ENCODE data around the gene SLC13A4.

SLC13A4 gene

DNA sequence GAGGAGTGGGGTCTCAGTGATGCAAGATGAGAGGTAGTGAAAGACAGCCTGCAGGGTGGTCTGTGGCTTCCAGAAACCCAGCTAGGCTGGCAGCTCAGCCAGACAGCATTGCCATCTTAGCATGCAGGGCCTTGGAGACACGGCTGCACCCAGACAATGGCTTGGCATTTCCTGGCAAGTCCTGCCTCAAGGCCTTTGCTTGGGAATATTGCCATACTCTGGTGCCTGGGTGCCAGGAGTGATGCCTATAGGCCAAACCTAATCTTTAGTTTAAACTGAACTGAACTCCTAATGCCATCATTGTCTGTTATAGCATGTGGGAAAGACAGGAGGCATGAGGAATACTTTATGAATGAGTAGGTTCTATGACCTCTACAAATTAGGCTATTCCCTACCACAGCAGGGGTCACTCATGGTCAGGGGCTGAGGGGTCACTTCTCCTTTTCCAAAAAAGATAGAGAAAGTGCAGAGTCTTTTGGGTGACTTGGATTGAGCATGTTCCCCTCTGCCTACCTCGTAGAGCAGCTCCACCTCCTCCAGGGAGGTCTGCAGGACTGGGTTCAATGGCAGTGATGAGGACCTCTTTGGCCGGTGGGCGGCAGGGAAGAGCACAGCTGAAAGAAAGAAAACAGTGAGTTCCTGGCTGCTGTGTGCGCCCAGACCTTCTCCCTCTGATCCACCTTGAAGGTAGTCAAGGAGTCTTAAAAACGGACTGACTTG, 8.8 kb upstream of the SLC13A4 start:
- Histone ChIP-seq H3K27me3 (no peaks in the 10 kb centered on the region), H3K4me3 (ENCODE audit: low read depth, low read length) (no peak overlapping the region), H3K9me3 (no peaks in the 10 kb centered on the region), H3K4me1 (no peaks in the 10 kb centered on the region; the same call in 1 of the 2 replicates), H3K36me3 (no peaks in the 10 kb centered on the region)
- DNase-seq: no peak
- no peak for TF ChIP-seq CTCF (IDR thresholded peaks at IDR 0.05; ENCODE audit: low read depth, low read length)

DNA sequence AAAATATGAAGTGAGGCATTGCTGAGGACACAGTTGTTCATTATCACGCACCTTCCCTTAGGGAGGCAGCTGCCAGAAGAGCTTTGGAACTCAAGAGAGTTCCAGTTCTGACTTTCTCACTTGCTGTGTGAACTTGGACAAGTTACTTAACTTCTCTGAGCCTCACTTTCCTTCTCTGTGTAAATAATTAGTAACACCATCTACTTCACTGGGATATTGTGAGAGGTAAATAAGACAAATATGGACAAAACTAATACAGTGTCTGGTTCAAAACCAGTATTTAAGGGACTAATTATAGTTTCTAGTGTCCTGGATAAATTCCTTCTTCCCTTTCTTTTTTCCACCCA, 6.3 kb upstream of the SLC13A4 start:
- H3K4me3 ChIP-seq (ENCODE audit: low read depth, low read length): no peak overlapping the region
- no peak for TF ChIP-seq CTCF (IDR thresholded peaks at IDR 0.05; ENCODE audit: low read depth, low read length)
- no peak for DNase-seq
- no peaks in the 10 kb centered on the region for H3K36me3 ChIP-seq
- no peaks in the 10 kb centered on the region for H3K4me1 ChIP-seq
- H3K9me3 ChIP-seq: no peaks in the 10 kb centered on the region
- no peaks in the 10 kb centered on the region for H3K27me3 ChIP-seq

DNA sequence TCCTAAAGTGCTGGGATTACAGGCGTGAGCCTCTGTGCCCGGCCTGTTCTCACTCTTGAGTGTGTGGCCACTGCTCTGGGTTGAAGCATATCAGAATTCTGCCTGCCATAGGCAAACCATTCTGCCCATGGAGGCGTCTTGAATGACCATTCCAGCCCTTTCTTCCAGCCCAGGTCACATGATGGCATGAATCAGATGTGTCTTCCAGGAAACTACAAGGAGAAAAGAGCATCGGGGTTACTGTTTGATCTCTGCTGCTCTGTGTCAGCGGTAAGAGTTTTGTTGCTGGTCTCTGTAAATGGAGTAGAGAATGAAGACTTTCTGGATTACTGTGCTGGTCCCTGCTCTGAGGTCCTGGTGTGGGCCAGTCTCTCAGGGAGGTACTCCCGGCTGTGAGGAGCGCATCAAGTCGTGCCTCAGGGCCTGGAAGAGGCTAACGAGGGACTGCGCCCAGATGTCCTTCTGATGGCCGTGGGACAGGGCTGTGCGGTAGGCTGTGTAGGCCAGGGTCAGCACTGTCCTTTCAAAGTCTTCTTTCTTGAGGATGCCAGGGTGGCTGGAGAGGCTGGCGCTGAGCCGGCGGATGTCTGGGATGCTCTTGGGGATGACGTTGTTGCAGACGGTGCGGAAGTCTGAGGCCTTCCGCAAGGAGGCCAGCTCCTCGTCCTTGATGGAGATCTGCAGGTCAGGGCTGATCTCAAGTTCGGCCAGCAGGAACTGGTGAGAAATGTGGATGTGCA, 5.8 kb upstream of the SLC13A4 start:
- Histone ChIP-seq H3K27me3 (no peaks in the 10 kb centered on the region), H3K4me3 (ENCODE audit: low read depth, low read length) (no peak overlapping the region), H3K36me3 (no peaks in the 10 kb centered on the region), H3K4me1 (no peaks in the 10 kb centered on the region), H3K9me3 (no peaks in the 10 kb centered on the region)
- no peak for TF ChIP-seq CTCF (IDR thresholded peaks at IDR 0.05; ENCODE audit: low read depth, low read length)
- no peak for DNase-seq

GRCh38 chr7:135731131-135731530, 3.1 kb upstream of the SLC13A4 start:
- no peaks in the 10 kb centered on the region for H3K9me3 ChIP-seq
- DNase-seq: no peak

GRCh38 chr7:135729230-135729629, 1.2 kb upstream of the SLC13A4 start:
- H3K4me3 ChIP-seq (ENCODE audit: low read depth, low read length): no peak overlapping the region
- no peak for TF ChIP-seq CTCF (IDR thresholded peaks at IDR 0.05; ENCODE audit: low read depth, low read length)
- H3K4me1 ChIP-seq: no peaks in the 10 kb centered on the region
- no peaks in the 10 kb centered on the region for H3K27me3 ChIP-seq
- no peaks in the 10 kb centered on the region for H3K9me3 ChIP-seq
- no peaks in the 10 kb centered on the region for H3K36me3 ChIP-seq
- DNase-seq: no peak

More at GRCh38 chr7:135731131-135731530, 3.1 kb upstream of the SLC13A4 start:
- no peaks in the 10 kb centered on the region for H3K36me3 ChIP-seq
- no peak overlapping the region for H3K4me3 ChIP-seq (ENCODE audit: low read depth, low read length)
- no peaks in the 10 kb centered on the region for H3K4me1 ChIP-seq
- no peak for TF ChIP-seq CTCF (IDR thresholded peaks at IDR 0.05; ENCODE audit: low read depth, low read length)
- H3K27me3 ChIP-seq: no peaks in the 10 kb centered on the region
